Neuronal stem cell (in vitro differentiated cells): ENCODE measurements around the gene MRFAP1.

Experiments
- DNase-seq: peaks from one replicate; pipeline ENCODE4 v3.0.0-alpha.2; 2013; ENCODE audit warnings: low spot score
- H2AFZ ChIP-seq: one replicate; pipeline ENCODE4 v1.6.1; 2013; ENCODE audit warnings: mild to moderate bottlenecking, low read length, inconsistent platforms
- H2AK5ac ChIP-seq: 2 replicates; pipeline ENCODE4 v1.6.1; 2013; ENCODE audit warnings: low read depth, mild to moderate bottlenecking, inconsistent platforms, low read length, moderate library complexity, mixed read lengths
- H2BK120ac ChIP-seq: 2 replicates; pipeline ENCODE4 v1.6.1; 2013; ENCODE audit warnings: low read depth, mild to moderate bottlenecking, inconsistent platforms, low read length, moderate library complexity, mixed read lengths
- H2BK12ac ChIP-seq: one replicate; pipeline ENCODE4 v1.6.1; 2013; ENCODE audit warnings: low read length, inconsistent platforms
- H2BK15ac ChIP-seq: 2 replicates; pipeline ENCODE4 v1.6.1; 2013; ENCODE audit warnings: mild to moderate bottlenecking, low read length, inconsistent platforms, mixed read lengths
- H2BK5ac ChIP-seq: one replicate; pipeline ENCODE4 v1.6.1; 2013; ENCODE audit warnings: inconsistent platforms, mild to moderate bottlenecking, low read length, moderate library complexity
- H3K14ac ChIP-seq: one replicate; pipeline ENCODE4 v1.6.1; 2013; ENCODE audit warnings: low read length, inconsistent platforms
- H3K18ac ChIP-seq: 2 replicates; pipeline ENCODE4 v1.6.1; 2013; ENCODE audit warnings: low read length, inconsistent platforms
- H3K23ac ChIP-seq: 2 replicates; pipeline ENCODE4 v1.6.1; 2013; ENCODE audit warnings: low read depth, mild to moderate bottlenecking, mixed read lengths, low read length, inconsistent platforms; ENCODE audit not compliant: poor library complexity
- H3K27ac ChIP-seq: replicated peaks from 3 replicates; pipeline ENCODE4 v1.5.1; 2013; ENCODE audit warnings: low read length, inconsistent platforms
- H3K27me3 ChIP-seq, 3 experiments: 2 replicates each; pipeline ENCODE4 v1.6.1; 2013; ENCODE audit warnings: low read length in 3 of 3, mild to moderate bottlenecking in 2 of 3, inconsistent platforms in 1 of 3, low read depth in 1 of 3, mixed read lengths in 1 of 3, moderate library complexity in 1 of 3; ENCODE audit not compliant: control insufficient read depth in 3 of 3, insufficient read depth in 3 of 3
- H3K36me3 ChIP-seq, 2 donors: replicated peaks in 1 of 2; 2 replicates each; pipeline ENCODE4 v1.6.1; 2013; ENCODE audit warnings: low read length in 2 of 2; ENCODE audit not compliant: control insufficient read depth in 2 of 2, insufficient read depth in 2 of 2
- H3K4ac ChIP-seq: 2 replicates; pipeline ENCODE4 v1.6.1; 2013; ENCODE audit warnings: inconsistent platforms, mild to moderate bottlenecking, low read length, moderate library complexity
- H3K4me1 ChIP-seq, 2 donors: 1 replicate in 1 of 2; 2 replicates in 1 of 2; pipeline ENCODE4 v1.6.1; 2013; ENCODE audit warnings: low read length in 2 of 2, low read depth in 1 of 2; ENCODE audit not compliant: control insufficient read depth in 2 of 2, insufficient read depth in 1 of 2
- H3K4me2 ChIP-seq: one replicate; pipeline ENCODE4 v1.6.1; 2013; ENCODE audit warnings: mild to moderate bottlenecking, low read length, inconsistent platforms; ENCODE audit not compliant: insufficient read depth, poor library complexity, severe bottlenecking
- H3K4me3 ChIP-seq, 2 donors: 2 replicates each; pipeline ENCODE4 v1.5.1; 2013; ENCODE audit warnings: low read length in 2 of 2, mild to moderate bottlenecking in 2 of 2, inconsistent platforms in 1 of 2, moderate library complexity in 1 of 2
- H3K79me1 ChIP-seq: one replicate; pipeline ENCODE4 v1.6.1; 2013; ENCODE audit warnings: low read depth, mild to moderate bottlenecking, inconsistent platforms, low read length, moderate library complexity
- H3K9ac ChIP-seq: one replicate; pipeline ENCODE4 v1.6.1; 2013; ENCODE audit warnings: mild to moderate bottlenecking, low read depth, low read length, inconsistent platforms; ENCODE audit not compliant: poor library complexity
- H3K9me3 ChIP-seq, 2 donors: replicated peaks in 1 of 2; 2 replicates each; pipeline versions ENCODE3 to v1.6.1; 2013; ENCODE audit warnings: low read length in 2 of 2, mild to moderate bottlenecking in 2 of 2, inconsistent platforms in 1 of 2, low read depth in 1 of 2, mixed read lengths in 1 of 2, moderate library complexity in 1 of 2; ENCODE audit not compliant: control insufficient read depth in 2 of 2, insufficient read depth in 1 of 2
- H4K8ac ChIP-seq: one replicate; pipeline ENCODE4 v1.6.1; 2013; ENCODE audit warnings: low read depth, mild to moderate bottlenecking, inconsistent platforms, low read length, moderate library complexity
- H4K91ac ChIP-seq: one replicate; pipeline ENCODE4 v1.6.1; 2013; ENCODE audit warnings: low read length, low read depth, mild to moderate bottlenecking, inconsistent platforms; ENCODE audit not compliant: poor library complexity
- WGBS, 2 donors: extraction: QIAGEN DNeasy Blood & Tissue Kit; methylation state at CpG; one replicate each; pipeline ENCODE4 v1.1.7; 2013; ENCODE audit warnings: missing lambda C conversion rate in 2 of 2, mixed read lengths in 1 of 2; ENCODE audit not compliant: insufficient read length in 2 of 2, insufficient replicate concordance in 1 of 2; ENCODE audit errors: extremely low coverage in 2 of 2; 5-methylcytosine and 5-hydroxymethylcytosine counted together

The MRFAP1 gene

GRCh38 chr4:6660430-6660829, 19.9 kb downstream of the MRFAP1 start:
- H3K27me3 ChIP-seq = peaks cover 0 to 11% (median 7%) of the 10 kb centered on the region in 3 experiments
- DNase-seq = no peak
- WGBS, 2 donors = no CpG with 5 or more reads among the region's 3 CpGs

GRCh38 chr4:6662591-6662990, 22.1 kb downstream of the MRFAP1 start:
- Histone ChIP-seq H3K36me3 (no peaks in the 10 kb centered on the region), H3K4me1 (peaks cover 0 to 1% of the 10 kb centered on the region in 2 donors), H3K4ac (no peak overlapping the region), H3K23ac (no peak overlapping the region), H3K18ac (no peak overlapping the region), H3K4me3 (no peak overlapping the region), H3K79me1 (peaks cover 3% of the 10 kb centered on the region), H3K9me3 (peaks cover 7 to 12% of the 10 kb centered on the region in 2 donors), H3K27me3 (peaks cover 0 to 11% (median 7%) of the 10 kb centered on the region in 3 experiments), H3K9ac (no peak overlapping the region), H3K27ac (no peak overlapping the region), H2BK15ac (no peak overlapping the region), H3K14ac (no peak overlapping the region), H3K4me2 (no peak overlapping the region), H2BK5ac (no peak overlapping the region), H2AFZ (no peak overlapping the region), H2BK12ac (no peak overlapping the region), H4K8ac (no peak overlapping the region), H2BK120ac (no peak overlapping the region), H2AK5ac (no peak overlapping the region), H4K91ac (no peak overlapping the region)
- WGBS, 2 donors = no CpG with 5 or more reads among the region's 3 CpGs
- DNase-seq = no peak

More at GRCh38 chr4:6660430-6660829, 19.9 kb downstream of the MRFAP1 start:
- no peak overlapping the region for H2BK5ac ChIP-seq
- no peak overlapping the region for H3K4me3 ChIP-seq
- no peak overlapping the region for H4K8ac ChIP-seq
- no peak overlapping the region for H3K9ac ChIP-seq
- H3K4me2 ChIP-seq = no peak overlapping the region
- no peak overlapping the region for H3K14ac ChIP-seq
- no peak overlapping the region for H2BK12ac ChIP-seq
- no peak overlapping the region for H2AFZ ChIP-seq
- no peak overlapping the region for H4K91ac ChIP-seq
- no peaks in the 10 kb centered on the region for H3K36me3 ChIP-seq
- no peak overlapping the region for H2BK15ac ChIP-seq
- peaks cover 3% of the 10 kb centered on the region for H3K79me1 ChIP-seq
- H2BK120ac ChIP-seq = no peak overlapping the region
- no peak overlapping the region for H3K4ac ChIP-seq
- no peak overlapping the region for H3K23ac ChIP-seq
- no peak overlapping the region for H3K27ac ChIP-seq
- H2AK5ac ChIP-seq = no peak overlapping the region
- H3K4me1 ChIP-seq = peaks cover 0 to 1% of the 10 kb centered on the region in 2 donors
- no peak overlapping the region for H3K18ac ChIP-seq
- H3K9me3 ChIP-seq = peaks cover 7 to 8% of the 10 kb centered on the region in 2 donors

GRCh38 chr4:6663596-6664393, 23.3 kb downstream of the MRFAP1 start:
- H3K14ac ChIP-seq = no peak overlapping the region
- H3K27me3 ChIP-seq = peaks cover 0 to 11% (median 7%) of the 10 kb centered on the region in 3 experiments
- no peaks in the 10 kb centered on the region for H3K4me1 ChIP-seq
- peaks cover 3% of the 10 kb centered on the region for H3K79me1 ChIP-seq
- no peak overlapping the region for H2BK120ac ChIP-seq
- H3K9ac ChIP-seq = no peak overlapping the region
- H3K18ac ChIP-seq = no peak overlapping the region
- H3K27ac ChIP-seq = no peak overlapping the region
- no peak overlapping the region for H2BK12ac ChIP-seq
- H2AFZ ChIP-seq = no peak overlapping the region
- no peaks in the 10 kb centered on the region for H3K36me3 ChIP-seq
- H4K91ac ChIP-seq = no peak overlapping the region
- H2BK5ac ChIP-seq = no peak overlapping the region
- peaks cover 7 to 12% of the 10 kb centered on the region in 2 donors for H3K9me3 ChIP-seq
- no peak overlapping the region for H3K4me3 ChIP-seq
- peak overlapping the region; percentile 36 for H3K4me2 ChIP-seq
- DNase-seq = no peak
- no peak overlapping the region for H4K8ac ChIP-seq
- no peak overlapping the region for H3K4ac ChIP-seq
- H2AK5ac ChIP-seq = no peak overlapping the region
- H2BK15ac ChIP-seq = no peak overlapping the region
- H3K23ac ChIP-seq = no peak overlapping the region
- WGBS, 2 donors = no CpG with 5 or more reads among the region's 55 CpGs

GRCh38 chr4:6665320-6665654, 24.8 kb downstream of the MRFAP1 start:
- Histone ChIP-seq H2AK5ac (no peak overlapping the region), H2AFZ (no peak overlapping the region), H3K4me1 (no peaks in the 10 kb centered on the region), H3K9ac (no peak overlapping the region), H3K23ac (no peak overlapping the region), H3K18ac (no peak overlapping the region), H4K8ac (no peak overlapping the region), H3K14ac (no peak overlapping the region), H2BK12ac (no peak overlapping the region), H2BK5ac (no peak overlapping the region), H3K27me3 (peaks cover 0 to 5% (median 5%) of the 10 kb centered on the region in 3 experiments), H3K9me3 (peaks cover 12% of the 10 kb centered on the region in 2 donors), H3K27ac (no peak overlapping the region), H3K4ac (no peak overlapping the region), H2BK120ac (no peak overlapping the region), H4K91ac (no peak overlapping the region), H3K36me3 (peaks cover 0 to 3% of the 10 kb centered on the region in 2 donors), H3K4me3 (peak overlapping the region in 1 of 2 donors; percentile 43), H2BK15ac (no peak overlapping the region), H3K4me2 (no peak overlapping the region), H3K79me1 (peaks cover 3% of the 10 kb centered on the region)
- no peak for DNase-seq
- WGBS, 2 donors = 100% methylated on average over 2 of the region's 9 CpGs; no CpG with 5 or more reads in 1 of the 2 donors
